ENCODE measurements around the gene TSPAN17.

DNA sequence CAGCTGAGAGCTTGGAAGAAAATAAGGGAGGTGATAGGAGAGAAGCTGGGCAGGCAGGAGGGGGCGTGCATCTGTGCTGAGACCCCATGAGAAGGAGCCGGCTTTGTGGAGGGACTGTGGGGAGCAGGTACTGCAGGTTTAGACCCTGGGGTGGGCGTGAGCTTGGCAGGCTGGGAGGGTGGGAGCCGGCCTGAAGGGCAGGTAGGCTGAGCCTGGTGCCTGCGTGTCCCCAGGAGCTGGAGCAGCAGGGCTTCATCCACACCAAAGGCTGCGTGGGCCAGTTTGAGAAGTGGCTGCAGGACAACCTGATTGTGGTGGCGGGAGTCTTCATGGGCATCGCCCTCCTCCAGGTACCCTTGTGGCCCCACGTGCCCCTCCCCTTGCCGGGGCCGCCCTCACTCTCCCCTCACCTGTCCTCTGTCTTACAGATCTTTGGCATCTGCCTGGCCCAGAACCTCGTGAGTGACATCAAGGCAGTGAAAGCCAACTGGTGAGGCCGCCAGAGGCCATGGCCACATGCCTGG, 9.2 kb downstream of the TSPAN17 start:
- TF ChIP-seq, protein P1, sequence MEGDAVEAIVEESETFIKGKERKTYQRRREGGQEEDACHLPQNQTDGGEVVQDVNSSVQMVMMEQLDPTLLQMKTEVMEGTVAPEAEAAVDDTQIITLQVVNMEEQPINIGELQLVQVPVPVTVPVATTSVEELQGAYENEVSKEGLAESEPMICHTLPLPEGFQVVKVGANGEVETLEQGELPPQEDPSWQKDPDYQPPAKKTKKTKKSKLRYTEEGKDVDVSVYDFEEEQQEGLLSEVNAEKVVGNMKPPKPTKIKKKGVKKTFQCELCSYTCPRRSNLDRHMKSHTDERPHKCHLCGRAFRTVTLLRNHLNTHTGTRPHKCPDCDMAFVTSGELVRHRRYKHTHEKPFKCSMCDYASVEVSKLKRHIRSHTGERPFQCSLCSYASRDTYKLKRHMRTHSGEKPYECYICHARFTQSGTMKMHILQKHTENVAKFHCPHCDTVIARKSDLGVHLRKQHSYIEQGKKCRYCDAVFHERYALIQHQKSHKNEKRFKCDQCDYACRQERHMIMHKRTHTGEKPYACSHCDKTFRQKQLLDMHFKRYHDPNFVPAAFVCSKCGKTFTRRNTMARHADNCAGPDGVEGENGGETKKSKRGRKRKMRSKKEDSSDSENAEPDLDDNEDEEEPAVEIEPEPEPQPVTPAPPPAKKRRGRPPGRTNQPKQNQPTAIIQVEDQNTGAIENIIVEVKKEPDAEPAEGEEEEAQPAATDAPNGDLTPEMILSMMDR (conservative IDR thresholded peaks at IDR 0.05): no peak
- no peak for TF ChIP-seq ZFX (IDR thresholded peaks at IDR 0.05)
